ENCODE measurements around the gene ABCG1.

Gene ABCG1

DNA sequence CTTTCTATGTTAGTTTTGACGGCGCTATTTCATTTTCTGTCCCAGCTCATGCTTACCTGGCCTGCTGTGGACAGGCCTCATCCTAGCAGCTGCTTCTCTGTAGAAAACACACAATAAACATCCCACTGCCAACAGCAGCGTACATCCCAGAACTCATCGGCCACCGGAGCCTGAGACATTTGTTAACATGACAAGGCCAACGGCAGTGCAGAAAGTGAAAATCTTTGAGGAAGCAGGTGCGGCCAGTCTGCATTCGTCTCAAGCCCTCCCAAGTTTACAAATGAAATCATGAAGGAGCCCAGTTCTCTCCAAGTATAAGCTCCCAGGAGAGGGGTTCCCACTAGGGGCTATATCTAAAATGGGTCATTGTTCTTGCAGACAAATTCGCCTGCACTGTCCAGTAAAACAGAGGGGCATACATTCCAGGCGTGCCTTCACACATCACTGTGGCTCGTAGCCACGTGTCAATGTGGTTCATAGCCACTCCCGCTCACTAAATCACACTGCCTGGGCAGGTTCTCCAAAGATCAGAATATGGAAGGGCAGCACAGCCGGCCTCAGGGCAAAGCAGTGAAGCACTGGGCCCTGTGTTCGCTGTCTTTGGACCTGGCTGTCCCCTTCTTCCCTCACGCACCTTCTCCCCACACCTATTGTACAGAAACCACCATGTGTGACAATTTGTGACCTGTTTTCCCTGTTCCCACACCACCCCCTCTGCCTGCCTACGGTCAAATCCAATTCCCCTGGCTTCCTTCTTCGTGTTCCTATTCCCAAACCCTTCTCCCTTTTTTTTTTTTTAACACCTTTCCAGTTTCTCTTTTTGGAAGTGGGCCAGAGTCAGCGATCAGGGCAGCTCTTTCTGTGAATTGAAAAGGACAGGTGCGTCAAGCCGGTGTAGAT lies 27.0 kb upstream of the ABCG1 start:
- no peak for DNase-seq (ENCODE audit: low read depth, low spot score)

GRCh38 chr21:42193131-42193671 lies 25.7 kb upstream of the ABCG1 start:
- DNase-seq (ENCODE audit: low read depth, low spot score), result no peak

- DNase-seq (ENCODE audit: low read depth, low spot score), result no peak
Measured at GRCh38 chr21:42193721-42194120, 25.2 kb upstream of the ABCG1 start.

DNA sequence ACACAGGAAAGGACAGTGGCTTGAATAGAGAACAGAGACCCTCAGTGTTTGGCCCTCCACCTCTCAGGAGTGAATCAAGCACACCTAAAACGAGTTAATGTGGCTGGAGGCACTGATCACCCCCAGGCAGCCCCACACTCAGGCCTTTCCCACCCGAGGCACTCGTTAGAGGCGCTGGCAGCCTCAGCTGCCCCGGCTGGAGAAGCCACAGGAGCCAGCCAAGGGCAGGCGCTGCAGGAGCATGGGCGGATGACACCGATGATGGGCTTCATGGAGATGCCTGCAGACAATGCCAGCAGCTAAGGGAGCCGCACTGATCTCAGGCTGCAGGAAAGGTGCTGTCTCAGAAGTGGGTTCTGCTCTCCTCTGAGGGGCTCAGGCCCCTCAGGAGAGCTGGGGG lies 24.1 kb upstream of the ABCG1 start:
- DNase-seq (ENCODE audit: low read depth, low spot score), result no peak

DNA sequence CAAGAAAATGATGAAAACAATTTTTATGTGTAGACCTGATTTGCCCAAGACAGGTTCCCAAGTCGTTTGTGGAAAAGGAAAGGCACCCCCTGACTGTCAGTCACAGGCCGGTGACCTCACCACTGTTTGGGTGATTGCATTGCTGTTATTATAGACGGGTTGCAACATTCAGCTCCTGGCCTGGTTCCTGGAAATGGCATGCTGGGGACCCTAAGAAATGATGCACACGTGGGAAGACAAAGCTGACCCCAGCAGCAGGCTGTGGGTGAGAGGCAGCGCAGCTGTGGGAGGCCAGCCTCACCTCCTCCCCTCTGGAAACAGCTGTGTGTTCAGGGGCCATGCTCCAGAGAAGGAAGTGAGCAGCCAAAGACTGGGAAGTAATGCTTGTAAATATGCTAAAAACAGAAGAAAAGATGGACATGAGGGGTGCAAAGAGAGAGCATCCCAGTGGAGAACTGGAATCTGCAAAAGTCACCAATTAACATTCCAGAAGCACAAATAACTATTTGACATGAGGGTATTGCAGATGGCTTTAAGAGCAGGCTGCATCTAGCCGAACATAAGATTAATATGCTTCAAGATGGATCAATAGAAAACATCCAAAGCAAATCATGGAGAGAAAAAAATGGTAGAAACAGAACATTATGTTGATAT lies 23.4 kb upstream of the ABCG1 start:
- no peak for DNase-seq (ENCODE audit: low read depth, low spot score)

DNA sequence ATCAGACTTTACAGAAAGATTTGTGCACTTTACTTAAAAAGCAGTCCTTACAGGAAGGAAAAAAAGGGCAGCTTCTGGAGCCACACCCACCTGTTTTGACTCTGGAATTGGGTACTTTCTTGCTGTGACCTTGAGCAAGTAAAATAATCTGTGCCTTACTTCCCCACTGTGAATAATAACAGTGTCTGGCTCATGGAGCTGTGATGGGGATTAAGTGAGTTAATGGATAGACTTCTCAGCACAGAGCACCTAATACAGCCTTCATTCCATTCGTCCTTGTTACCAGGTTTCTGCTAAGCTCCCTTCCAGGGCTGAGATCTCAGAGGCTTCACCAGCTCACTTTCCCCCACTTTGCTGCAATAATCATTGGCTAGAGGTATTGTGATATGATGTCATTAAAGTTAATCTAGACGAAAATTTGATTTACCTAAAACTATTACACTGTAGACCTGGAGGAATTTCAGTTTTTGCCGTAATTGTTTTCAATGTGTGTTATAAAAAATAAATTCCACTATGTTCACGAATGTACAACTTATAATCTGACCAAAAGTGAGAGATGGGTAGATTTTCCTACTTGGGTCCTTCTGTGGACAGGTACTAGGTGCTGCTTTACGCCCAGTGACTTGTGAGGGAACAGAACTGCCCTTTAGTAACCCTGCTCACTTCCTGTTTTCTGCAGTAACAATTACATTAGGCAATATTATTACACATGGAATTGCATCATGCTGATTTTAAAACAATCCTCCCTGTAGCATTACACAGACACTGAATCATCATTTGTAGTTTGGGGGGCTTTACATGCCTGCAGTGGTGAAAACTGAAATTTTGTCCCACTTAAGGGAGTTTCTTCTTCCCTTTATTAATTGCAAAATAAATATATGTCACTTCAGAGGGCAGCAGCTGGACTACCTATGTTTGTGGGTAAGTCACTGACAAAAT lies 19.7 kb upstream of the ABCG1 start:
- DNase-seq (ENCODE audit: low read depth, low spot score), result no peak

- DNase-seq (ENCODE audit: low read depth, low spot score), result no peak
Measured at GRCh38 chr21:42199868-42200463, 19.0 kb upstream of the ABCG1 start.

GRCh38 chr21:42200906-42201614 lies 17.9 kb upstream of the ABCG1 start:
- DNase-seq (ENCODE audit: low read depth, low spot score), result no peak

GRCh38 chr21:42201615-42202161 lies 17.3 kb upstream of the ABCG1 start:
- no peak for DNase-seq (ENCODE audit: low read depth, low spot score)

DNA sequence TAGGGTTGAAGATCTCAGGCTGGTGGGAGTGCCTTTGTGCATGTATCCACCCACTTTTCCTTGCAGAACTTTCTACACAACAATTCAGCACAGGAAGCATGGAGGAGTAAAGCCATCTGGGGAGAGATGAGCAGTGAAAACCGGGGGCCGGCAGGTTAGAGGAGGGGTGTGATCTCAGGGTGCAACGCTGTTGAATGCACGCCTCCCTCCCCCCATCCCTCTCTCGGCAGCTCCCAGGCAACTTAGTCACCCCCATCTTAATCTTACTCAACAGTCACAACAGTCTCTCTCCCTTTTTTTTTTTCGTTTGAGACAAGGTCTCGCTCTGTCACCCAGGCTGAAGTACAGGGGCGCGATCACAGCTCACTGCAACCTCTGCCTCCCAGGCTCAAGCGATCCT lies 16.6 kb upstream of the ABCG1 start:
- DNase-seq (ENCODE audit: low read depth, low spot score), result no peak

DNA sequence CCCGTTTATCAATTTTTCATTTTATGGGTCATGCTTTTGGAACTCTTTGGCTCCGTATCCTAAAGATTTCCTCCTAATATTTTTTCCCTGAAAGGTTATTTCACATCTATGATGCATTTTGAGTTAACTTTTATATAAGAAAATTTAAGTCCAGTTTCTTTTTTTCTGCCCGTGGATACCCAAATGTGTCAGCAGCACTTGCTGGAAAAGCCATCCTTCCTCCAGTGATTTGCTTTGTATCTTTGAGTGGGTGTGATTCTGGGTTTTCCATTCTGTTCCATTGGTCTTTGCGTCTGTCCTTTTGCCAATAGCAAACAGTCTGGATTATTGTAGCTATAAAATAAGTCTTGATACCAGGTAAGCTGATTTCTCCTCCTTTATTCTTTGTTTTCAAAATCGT lies 15.6 kb upstream of the ABCG1 start:
- no peak for DNase-seq (ENCODE audit: low read depth, low spot score)

DNA sequence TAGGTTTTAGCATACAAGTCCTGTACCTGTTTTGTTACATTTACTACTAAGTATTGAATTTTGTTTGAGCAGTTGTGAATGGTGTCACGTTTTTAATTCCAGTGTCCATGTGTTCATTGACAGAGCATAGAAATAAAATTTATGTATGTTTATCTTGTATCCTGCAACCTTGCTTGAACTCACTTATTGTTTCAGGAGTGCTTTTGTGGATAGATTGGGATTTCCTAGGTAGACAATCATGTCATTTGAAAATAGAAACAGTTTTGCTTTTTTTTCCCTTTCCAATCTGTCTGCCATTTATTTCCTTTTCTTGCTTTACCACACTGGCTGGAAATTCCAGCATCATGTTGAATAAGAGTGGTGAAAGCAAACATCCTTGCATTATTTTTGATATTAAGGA lies 15.0 kb upstream of the ABCG1 start:
- no peak for DNase-seq (ENCODE audit: low read depth, low spot score)

- no peak for DNase-seq (ENCODE audit: low read depth, low spot score)
Measured at GRCh38 chr21:42207426-42207825, 11.5 kb upstream of the ABCG1 start.

GRCh38 chr21:42208036-42208435 lies 10.9 kb upstream of the ABCG1 start:
- no peak for DNase-seq (ENCODE audit: low read depth, low spot score)

DNA sequence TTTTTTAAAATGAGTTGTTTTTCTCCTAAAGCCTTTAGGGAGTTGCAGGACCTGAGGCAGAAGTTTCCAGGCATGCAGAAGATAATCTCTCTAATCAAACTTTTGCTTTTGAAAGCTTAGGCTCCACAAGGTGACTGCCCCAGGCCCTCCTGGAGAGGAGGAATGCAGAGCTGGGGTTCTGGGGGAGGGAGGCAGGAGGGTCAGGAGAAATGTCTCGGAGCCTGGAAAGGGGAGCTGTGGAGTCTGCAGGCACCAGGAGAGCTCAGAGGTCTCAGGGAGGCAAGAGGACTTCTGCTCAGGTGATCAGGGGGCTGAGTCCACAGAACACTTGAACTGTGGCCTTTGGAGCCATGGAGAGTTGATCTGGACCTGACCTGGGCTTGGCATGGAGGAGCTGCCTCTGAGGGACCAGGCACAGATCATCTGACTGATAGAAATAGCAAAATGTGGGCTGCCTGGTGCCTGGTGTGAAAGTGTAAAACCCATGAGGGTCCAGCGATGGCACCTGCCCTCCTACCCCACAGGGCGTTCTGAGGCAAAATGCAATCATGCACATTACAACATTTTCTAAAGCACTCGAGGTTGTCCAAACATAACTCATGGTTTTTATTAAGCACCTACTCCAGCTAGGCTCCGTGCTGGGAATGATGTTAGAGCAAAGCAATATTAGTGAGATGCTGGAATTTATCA lies 10.0 kb upstream of the ABCG1 start:
- no peak for DNase-seq (ENCODE audit: low read depth, low spot score)

- no peak for DNase-seq (ENCODE audit: low read depth, low spot score)
Measured at GRCh38 chr21:42209801-42210479, 9.0 kb upstream of the ABCG1 start.

GRCh38 chr21:42212266-42212665 lies 6.7 kb upstream of the ABCG1 start:
- no peak for DNase-seq (ENCODE audit: low read depth, low spot score)

- no peak for DNase-seq (ENCODE audit: low read depth, low spot score)
Measured at GRCh38 chr21:42213082-42213774, 5.7 kb upstream of the ABCG1 start.

All from activated CD4-positive, CD25-positive, alpha-beta regulatory T cell treated with anti-CD3 and anti-CD28 coated beads, Interleukin-2, amount 50 U/mL, for 16 hours (primary cell).